DND-41 (cell line): ENCODE measurements around the gene PRKCE.

Experiments
- ATAC-seq: fragments of 200-7000 bp; cut with Tn5 transposase; 3 replicates; pipeline ENCODE4 v1.9.1; 2021; ENCODE audit warnings: low read depth; ENCODE audit not compliant: insufficient read depth
- DNase-seq: peaks from one replicate; pipeline ENCODE4 v3.0.0-alpha.2; 2020
- H2AFZ ChIP-seq: 2 replicates; pipeline ENCODE4 v1.6.0; 2012; ENCODE audit warnings: low read depth, low read length
- H3K27ac ChIP-seq: 2 replicates; pipeline ENCODE4 v1.5.1; 2012; ENCODE audit warnings: low read length, inconsistent platforms
- H3K27me3 ChIP-seq: fragments of 200-600 bp; sonication (generic); 2 replicates; pipeline ENCODE4 v1.6.0; 2012; ENCODE audit warnings: low read length, mild to moderate bottlenecking, inconsistent platforms; ENCODE audit not compliant: insufficient read depth, poor library complexity
- H3K36me3 ChIP-seq: 2 replicates; pipeline ENCODE4 v1.5.1; 2012; ENCODE audit warnings: low read length, inconsistent platforms; ENCODE audit not compliant: insufficient read depth
- H3K4me1 ChIP-seq: 2 replicates; pipeline ENCODE4 v1.5.1; 2012; ENCODE audit warnings: mild to moderate bottlenecking, low read length; ENCODE audit not compliant: insufficient read depth
- H3K4me2 ChIP-seq: 2 replicates; pipeline ENCODE4 v1.6.0; 2012; ENCODE audit warnings: mild to moderate bottlenecking, moderate library complexity, low read length, inconsistent platforms; ENCODE audit not compliant: insufficient read depth
- H3K4me3 ChIP-seq, 2 experiments: fragments of 200-600 bp in 1 of 2; shearing (Covaris generic) in 1 of 2; 2 replicates each; pipeline ENCODE4 v1.5.1; 2012 to 2016; ENCODE audit warnings: inconsistent platforms in 2 of 2, low read length in 2 of 2, mild to moderate bottlenecking in 2 of 2, low read depth in 1 of 2, moderate library complexity in 1 of 2
- H3K79me2 ChIP-seq: 2 replicates; pipeline ENCODE4 v1.6.0; 2012; ENCODE audit warnings: low read length, inconsistent platforms; ENCODE audit not compliant: insufficient read depth
- H3K9ac ChIP-seq: 2 replicates; pipeline ENCODE4 v1.6.0; 2012; ENCODE audit warnings: low read depth, mild to moderate bottlenecking, inconsistent platforms, low read length, moderate library complexity
- H3K9me3 ChIP-seq: 2 replicates; pipeline ENCODE4 v1.5.1; 2012; ENCODE audit warnings: low read length, moderate library complexity, mild to moderate bottlenecking, inconsistent platforms; ENCODE audit not compliant: insufficient read depth, severe bottlenecking
- H4K20me1 ChIP-seq: 2 replicates; pipeline ENCODE4 v1.6.0; 2012; ENCODE audit warnings: low read length; ENCODE audit not compliant: insufficient read depth
- EZH2 ChIP-seq: IDR thresholded peaks from 3 replicates; pipeline ENCODE4 v1.6.1; 2012; ENCODE audit warnings: borderline replicate concordance, low read depth, mild to moderate bottlenecking, moderate library complexity, low read length, inconsistent platforms; ENCODE audit not compliant: severe bottlenecking
- TF ChIP-seq, protein P1 (sequence below): IDR thresholded peaks from 2 replicates; pipeline ENCODE4 v1.5.1; 2012; ENCODE audit warnings: borderline replicate concordance, low read length, moderate library complexity, mild to moderate bottlenecking; ENCODE audit not compliant: poor library complexity, severe bottlenecking; ENCODE audit errors: extremely low read depth

The PRKCE gene

DNA sequence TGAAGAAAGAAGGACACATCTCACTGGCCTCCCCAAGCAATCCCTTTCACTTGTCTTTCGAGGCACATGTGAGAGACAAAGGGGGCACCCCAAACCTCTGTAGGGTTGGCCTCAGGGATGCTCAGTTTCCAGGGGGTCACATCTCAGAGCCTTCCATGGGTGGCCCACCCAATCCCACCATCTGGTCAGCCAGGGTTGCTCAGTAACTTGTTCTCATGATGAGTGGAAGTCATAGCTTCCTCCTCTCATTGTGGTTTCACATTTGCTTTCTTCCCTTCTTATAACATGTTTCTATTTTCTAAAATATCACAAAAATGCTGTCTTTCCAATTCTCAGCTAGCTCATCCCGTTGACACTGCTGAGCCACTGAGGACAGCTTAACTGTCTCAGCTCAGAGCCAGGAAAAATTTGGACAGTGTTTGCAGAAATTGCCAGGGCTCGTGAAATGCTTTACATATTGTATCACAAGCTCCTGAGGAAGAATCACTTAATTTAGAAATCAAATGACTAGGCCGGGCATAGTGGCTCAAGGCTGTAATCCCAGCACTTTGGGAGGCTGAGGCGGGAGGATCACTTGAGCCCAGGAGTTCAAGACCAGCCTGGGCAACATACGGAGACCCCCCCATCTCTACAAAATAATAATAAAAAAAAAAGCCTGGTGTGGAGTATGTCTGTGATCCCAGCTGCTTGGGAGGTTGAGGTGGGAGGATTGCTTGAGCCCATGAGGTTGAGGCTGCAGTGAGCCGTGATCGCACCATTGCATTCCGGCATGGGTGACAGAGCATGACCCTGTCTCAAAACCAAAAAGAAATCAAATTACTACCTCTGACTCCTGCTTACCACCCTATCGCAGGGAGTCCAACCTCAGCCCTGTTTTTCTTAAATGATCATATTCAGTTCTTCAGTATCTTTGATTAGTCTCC is 129.3 kb downstream of the PRKCE start:
- no peak overlapping the region for H2AFZ ChIP-seq
- no peak overlapping the region for H3K4me2 ChIP-seq
- DNase-seq (no peak), ATAC-seq (no peak)
- no peaks in the 10 kb centered on the region; the same call in 1 of the 2 replicates for H3K79me2 ChIP-seq
- H3K36me3 ChIP-seq, result no peaks in the 10 kb centered on the region
- H3K4me1 ChIP-seq, result no peaks in the 10 kb centered on the region
- H4K20me1 ChIP-seq, result no peaks in the 10 kb centered on the region
- no peak for TF ChIP-seq EZH2
- TF ChIP-seq, protein P1, sequence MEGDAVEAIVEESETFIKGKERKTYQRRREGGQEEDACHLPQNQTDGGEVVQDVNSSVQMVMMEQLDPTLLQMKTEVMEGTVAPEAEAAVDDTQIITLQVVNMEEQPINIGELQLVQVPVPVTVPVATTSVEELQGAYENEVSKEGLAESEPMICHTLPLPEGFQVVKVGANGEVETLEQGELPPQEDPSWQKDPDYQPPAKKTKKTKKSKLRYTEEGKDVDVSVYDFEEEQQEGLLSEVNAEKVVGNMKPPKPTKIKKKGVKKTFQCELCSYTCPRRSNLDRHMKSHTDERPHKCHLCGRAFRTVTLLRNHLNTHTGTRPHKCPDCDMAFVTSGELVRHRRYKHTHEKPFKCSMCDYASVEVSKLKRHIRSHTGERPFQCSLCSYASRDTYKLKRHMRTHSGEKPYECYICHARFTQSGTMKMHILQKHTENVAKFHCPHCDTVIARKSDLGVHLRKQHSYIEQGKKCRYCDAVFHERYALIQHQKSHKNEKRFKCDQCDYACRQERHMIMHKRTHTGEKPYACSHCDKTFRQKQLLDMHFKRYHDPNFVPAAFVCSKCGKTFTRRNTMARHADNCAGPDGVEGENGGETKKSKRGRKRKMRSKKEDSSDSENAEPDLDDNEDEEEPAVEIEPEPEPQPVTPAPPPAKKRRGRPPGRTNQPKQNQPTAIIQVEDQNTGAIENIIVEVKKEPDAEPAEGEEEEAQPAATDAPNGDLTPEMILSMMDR, result no peak
- H3K9me3 ChIP-seq, result no peaks in the 10 kb centered on the region
- no peak overlapping the region for H3K9ac ChIP-seq
- no peak overlapping the region for H3K27ac ChIP-seq
- no peaks in the 10 kb centered on the region for H3K27me3 ChIP-seq
- no peak overlapping the region for H3K4me3 ChIP-seq

DNA sequence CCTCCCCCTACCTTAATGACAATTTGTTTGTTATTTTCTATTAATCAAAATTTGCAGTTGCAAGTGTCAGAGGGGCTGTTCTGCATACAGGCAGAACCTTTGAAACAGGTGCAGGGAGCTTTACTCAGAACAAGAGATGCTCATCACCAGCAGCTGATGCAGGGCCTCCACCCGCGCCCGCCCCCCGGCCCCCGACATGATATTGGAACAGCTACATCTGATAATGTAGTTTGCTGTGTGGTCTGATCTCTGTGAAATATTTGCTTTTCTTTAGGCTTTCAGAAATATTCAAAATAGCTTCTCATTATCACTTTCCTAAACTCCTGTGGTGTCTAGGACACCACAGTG is 130.0 kb downstream of the PRKCE start:
- Histone ChIP-seq H3K9ac (no peak overlapping the region), H4K20me1 (no peaks in the 10 kb centered on the region), H3K4me2 (no peak overlapping the region), H2AFZ (no peak overlapping the region), H3K27ac (no peak overlapping the region), H3K9me3 (no peaks in the 10 kb centered on the region), H3K36me3 (no peaks in the 10 kb centered on the region), H3K4me3 (no peak overlapping the region), H3K4me1 (no peaks in the 10 kb centered on the region), H3K27me3 (no peaks in the 10 kb centered on the region), H3K79me2 (no peaks in the 10 kb centered on the region; the same call in 1 of the 2 replicates)
- ATAC-seq, result no peak
- no peak for TF ChIP-seq EZH2
- TF ChIP-seq, protein P1, result no peak
- no peak for DNase-seq

DNA sequence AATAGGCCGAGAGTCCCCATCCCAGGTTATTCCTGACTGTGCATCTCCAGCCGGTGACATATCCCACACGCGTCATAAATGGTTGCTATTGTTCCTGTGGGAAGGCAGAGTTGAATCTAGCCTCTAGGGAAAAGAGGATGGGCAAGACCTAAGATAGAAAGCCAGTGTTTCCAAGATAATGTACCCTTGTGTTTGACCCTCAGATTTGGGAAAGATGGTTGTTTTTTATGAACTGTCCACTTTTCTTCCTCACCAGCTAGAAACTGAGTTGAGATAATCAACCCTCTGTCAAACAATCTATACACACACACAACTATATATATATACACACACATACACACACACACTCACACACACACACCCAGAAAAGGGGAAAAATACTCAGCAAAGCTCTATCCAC is 131.0 kb downstream of the PRKCE start:
- Histone ChIP-seq H4K20me1 (no peaks in the 10 kb centered on the region), H3K4me2 (no peak overlapping the region), H3K27me3 (no peaks in the 10 kb centered on the region), H2AFZ (no peak overlapping the region), H3K79me2 (no peaks in the 10 kb centered on the region; the same call in 1 of the 2 replicates), H3K9ac (no peak overlapping the region), H3K36me3 (no peaks in the 10 kb centered on the region), H3K4me3 (no peak overlapping the region), H3K9me3 (no peaks in the 10 kb centered on the region), H3K27ac (no peak overlapping the region), H3K4me1 (no peaks in the 10 kb centered on the region)
- TF ChIP-seq, protein P1, result no peak
- TF ChIP-seq EZH2, result no peak
- DNase-seq, result no peak
- ATAC-seq, result no peak
